ENCODE measurements around the gene MCCC1. TPM values are rescaled to one million over a fixed set of nuclear protein-coding genes. Genes with fewer than 3 reads are reported as not detected.

MCCC1 gene
- total RNA-seq, 1 experiment from 2014 or later: 12.6 TPM

DNA sequence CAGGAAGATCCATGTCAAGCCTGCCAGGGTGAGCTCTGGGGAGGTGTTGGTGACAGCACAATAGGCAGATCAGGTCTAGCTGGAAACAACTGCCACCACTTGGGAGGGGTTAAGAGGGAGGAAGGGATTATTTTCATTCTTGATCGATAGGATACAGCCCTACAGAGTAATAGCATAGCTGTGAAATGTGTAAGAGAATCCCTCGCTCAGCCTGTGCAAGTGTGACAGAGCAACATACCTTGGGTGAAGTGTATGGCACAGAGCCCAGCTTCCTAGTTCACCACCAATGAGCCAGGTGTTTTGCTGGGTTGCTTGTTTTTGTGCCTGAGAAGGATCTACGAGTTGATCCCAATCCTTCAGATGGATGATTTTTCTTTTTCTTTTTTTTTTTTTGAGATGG lies 109.7 kb downstream of the MCCC1 start:
- RAD21 ChIA-PET (ENCODE audit: low non-redundant PET in 1 of 2, low total read pairs in 2 of 2, uncharacterized antibody in 2 of 2, unreplicated experiment in 2 of 2): no interaction called here
- no peak overlapping the region for H3K4me2 ChIP-seq (ENCODE audit: low read length)
- DNase-seq (ENCODE audit: low read depth, low spot score) (no peak), ATAC-seq (no peak)
- no peaks in the 10 kb centered on the region for H3K9me3 ChIP-seq (ENCODE audit: control insufficient read depth in 1 of 2, insufficient read depth in 1 of 2, low read depth in 1 of 2, low read length in 2 of 2)
- H2AFZ ChIP-seq (ENCODE audit: low read depth, low read length, poor library complexity, severe bottlenecking): no peak overlapping the region
- BruUV-seq (replicated peaks): no TSS peak
- H3K79me2 ChIP-seq (ENCODE audit: insufficient read depth, low read length): no peaks in the 10 kb centered on the region
- no peak overlapping the region for H3K27ac ChIP-seq (ENCODE audit: low read depth, low read length)
- TF ChIP-seq, protein P1, sequence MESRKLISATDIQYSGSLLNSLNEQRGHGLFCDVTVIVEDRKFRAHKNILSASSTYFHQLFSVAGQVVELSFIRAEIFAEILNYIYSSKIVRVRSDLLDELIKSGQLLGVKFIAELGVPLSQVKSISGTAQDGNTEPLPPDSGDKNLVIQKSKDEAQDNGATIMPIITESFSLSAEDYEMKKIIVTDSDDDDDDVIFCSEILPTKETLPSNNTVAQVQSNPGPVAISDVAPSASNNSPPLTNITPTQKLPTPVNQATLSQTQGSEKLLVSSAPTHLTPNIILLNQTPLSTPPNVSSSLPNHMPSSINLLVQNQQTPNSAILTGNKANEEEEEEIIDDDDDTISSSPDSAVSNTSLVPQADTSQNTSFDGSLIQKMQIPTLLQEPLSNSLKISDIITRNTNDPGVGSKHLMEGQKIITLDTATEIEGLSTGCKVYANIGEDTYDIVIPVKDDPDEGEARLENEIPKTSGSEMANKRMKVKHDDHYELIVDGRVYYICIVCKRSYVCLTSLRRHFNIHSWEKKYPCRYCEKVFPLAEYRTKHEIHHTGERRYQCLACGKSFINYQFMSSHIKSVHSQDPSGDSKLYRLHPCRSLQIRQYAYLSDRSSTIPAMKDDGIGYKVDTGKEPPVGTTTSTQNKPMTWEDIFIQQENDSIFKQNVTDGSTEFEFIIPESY (IDR thresholded peaks at IDR 0.05; ENCODE audit: extremely low read depth, insufficient replicate concordance, low read length): no peak
- POLR2A ChIA-PET: no interaction called here
- no peaks in the 10 kb centered on the region for H3K9me2 ChIP-seq (ENCODE audit: insufficient read depth)
- intact Hi-C loops (cut with micrococcal nuclease): loop anchor here (10.0 kb wide), 1 partner anchor 105 kb away; the partner anchor contains the start of gene MCCC1
- H3K9ac ChIP-seq (ENCODE audit: low read length): no peak overlapping the region
- no peak overlapping the region for H3K4me3 ChIP-seq (replicated peaks in 1 of 2; ENCODE audit: low read depth in 1 of 2, low read length in 2 of 2)
- no peaks in the 10 kb centered on the region for H3K4me1 ChIP-seq (ENCODE audit: control insufficient read depth in 1 of 2, insufficient read depth in 2 of 2, low read length in 2 of 2)
- no peaks in the 10 kb centered on the region for H4K20me1 ChIP-seq (ENCODE audit: insufficient read depth)
- CTCF ChIA-PET: no interaction called here
- H3K36me3 ChIP-seq (ENCODE audit: control insufficient read depth in 1 of 2, insufficient read depth in 2 of 2, low read length in 2 of 2): no peaks in the 10 kb centered on the region
- H3K27me3 ChIP-seq (ENCODE audit: insufficient read depth, low read length): no peaks in the 10 kb centered on the region

DNA sequence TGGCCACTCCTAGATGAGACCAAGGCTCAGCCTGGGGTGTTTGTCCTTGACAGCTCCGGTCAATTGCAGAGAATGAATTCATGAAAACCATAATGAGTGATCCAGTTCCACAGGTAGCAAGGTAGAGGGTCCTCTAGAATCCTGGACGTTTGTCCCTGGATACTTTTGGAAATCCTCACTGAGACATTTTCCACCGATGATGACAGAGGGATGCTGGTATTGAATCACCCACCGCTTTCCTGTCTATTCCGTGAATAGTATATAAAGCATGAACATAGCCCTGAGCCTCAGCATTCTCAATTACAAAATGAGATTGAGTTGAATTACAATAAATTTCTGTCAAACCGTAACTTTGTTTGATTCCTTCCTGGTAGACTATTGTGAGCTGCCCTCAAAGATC lies 113.3 kb downstream of the MCCC1 start:
- Histone ChIP-seq H3K79me2 (ENCODE audit: insufficient read depth, low read length) (no peaks in the 10 kb centered on the region), H3K9ac (ENCODE audit: low read length) (no peak overlapping the region), H3K4me2 (ENCODE audit: low read length) (no peak overlapping the region), H3K9me2 (ENCODE audit: insufficient read depth) (no peaks in the 10 kb centered on the region), H3K4me1 (ENCODE audit: control insufficient read depth in 1 of 2, insufficient read depth in 2 of 2, low read length in 2 of 2) (peaks cover under 1 to 3% of the 10 kb centered on the region in 2 experiments; a peak in 2 of 4 replicates), H3K27me3 (ENCODE audit: insufficient read depth, low read length) (no peaks in the 10 kb centered on the region), H3K27ac (ENCODE audit: low read depth, low read length) (no peak overlapping the region), H3K9me3 (ENCODE audit: control insufficient read depth in 1 of 2, insufficient read depth in 1 of 2, low read depth in 1 of 2, low read length in 2 of 2) (no peaks in the 10 kb centered on the region), H3K36me3 (ENCODE audit: control insufficient read depth in 1 of 2, insufficient read depth in 2 of 2, low read length in 2 of 2) (no peaks in the 10 kb centered on the region), H4K20me1 (ENCODE audit: insufficient read depth) (no peaks in the 10 kb centered on the region), H2AFZ (ENCODE audit: low read depth, low read length, poor library complexity, severe bottlenecking) (no peak overlapping the region), H3K4me3 (replicated peaks in 1 of 2; ENCODE audit: low read depth in 1 of 2, low read length in 2 of 2) (no peak overlapping the region)
- RAD21 ChIA-PET (ENCODE audit: low non-redundant PET in 1 of 2, low total read pairs in 2 of 2, uncharacterized antibody in 2 of 2, unreplicated experiment in 2 of 2): no interaction called here
- intact Hi-C loops (cut with micrococcal nuclease): loop anchor here (10.0 kb wide), 1 partner anchor 109 kb away; the partner anchor contains the start of gene MCCC1
- no TSS peak for BruUV-seq (replicated peaks)
- TF ChIP-seq POLR2AphosphoS5 (IDR thresholded peaks at IDR 0.05; ENCODE audit: low read depth, low read length) (no peak), SIN3A (IDR thresholded peaks at IDR 0.05; ENCODE audit: low read depth) (no peak), ELF1 (IDR thresholded peaks at IDR 0.05; ENCODE audit: borderline replicate concordance, low read depth) (no peak), SP1 (IDR thresholded peaks at IDR 0.05; ENCODE audit: low read depth) (no peak), SRF (IDR thresholded peaks at IDR 0.05; ENCODE audit: low read depth) (no peak), TCF7L2 (IDR thresholded peaks at IDR 0.05; ENCODE audit: borderline replicate concordance, extremely low read depth, insufficient read depth, insufficient read length) (no peak), ZNF274 (IDR thresholded peaks at IDR 0.05; ENCODE audit: low read depth, low read length) (no peak), EZH2 (IDR thresholded peaks at IDR 0.05) (no peak), CEBPB (IDR thresholded peaks at IDR 0.05; ENCODE audit: low read depth) (no peak), EGR1 (IDR thresholded peaks at IDR 0.05; ENCODE audit: low read depth) (no peak), POLR2A (IDR thresholded peaks at IDR 0.05; ENCODE audit: borderline replicate concordance, extremely low read depth, insufficient read depth, insufficient read length) (no peak)
- TF ChIP-seq, protein P2, sequence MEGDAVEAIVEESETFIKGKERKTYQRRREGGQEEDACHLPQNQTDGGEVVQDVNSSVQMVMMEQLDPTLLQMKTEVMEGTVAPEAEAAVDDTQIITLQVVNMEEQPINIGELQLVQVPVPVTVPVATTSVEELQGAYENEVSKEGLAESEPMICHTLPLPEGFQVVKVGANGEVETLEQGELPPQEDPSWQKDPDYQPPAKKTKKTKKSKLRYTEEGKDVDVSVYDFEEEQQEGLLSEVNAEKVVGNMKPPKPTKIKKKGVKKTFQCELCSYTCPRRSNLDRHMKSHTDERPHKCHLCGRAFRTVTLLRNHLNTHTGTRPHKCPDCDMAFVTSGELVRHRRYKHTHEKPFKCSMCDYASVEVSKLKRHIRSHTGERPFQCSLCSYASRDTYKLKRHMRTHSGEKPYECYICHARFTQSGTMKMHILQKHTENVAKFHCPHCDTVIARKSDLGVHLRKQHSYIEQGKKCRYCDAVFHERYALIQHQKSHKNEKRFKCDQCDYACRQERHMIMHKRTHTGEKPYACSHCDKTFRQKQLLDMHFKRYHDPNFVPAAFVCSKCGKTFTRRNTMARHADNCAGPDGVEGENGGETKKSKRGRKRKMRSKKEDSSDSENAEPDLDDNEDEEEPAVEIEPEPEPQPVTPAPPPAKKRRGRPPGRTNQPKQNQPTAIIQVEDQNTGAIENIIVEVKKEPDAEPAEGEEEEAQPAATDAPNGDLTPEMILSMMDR (IDR thresholded peaks at IDR 0.05 in 2 of 3, conservative IDR thresholded peaks at IDR 0.05 in 1 of 3; ENCODE audit: borderline replicate concordance in 1 of 3, insufficient read depth in 1 of 3, low read depth in 2 of 3, low read length in 2 of 3): no peak
- TF ChIP-seq, protein P1 (IDR thresholded peaks at IDR 0.05; ENCODE audit: extremely low read depth, insufficient replicate concordance, low read length): no peak
- DNase-seq (ENCODE audit: low read depth, low spot score) (no peak), ATAC-seq (no peak)
- CTCF ChIA-PET: no interaction called here
- POLR2A ChIA-PET: no interaction called here
